DOHH2 (cell line): ENCODE measurements around the gene ASTN1.

Experiments used
- H3F3A ChIP-seq: fragments of 200-600 bp; sonication (generic), shearing (Covaris generic); 2 replicates; pipeline ENCODE4 v1.6.0; 2016; ENCODE audit warnings: antibody characterized with exemption, mild to moderate bottlenecking; ENCODE audit not compliant: control insufficient read depth, insufficient read depth
- H3K27ac ChIP-seq: fragments of 200-600 bp; sonication (generic); 2 replicates; pipeline ENCODE4 v1.5.1; 2014; ENCODE audit warnings: low read depth, mild to moderate bottlenecking, low read length, moderate library complexity
- H3K27me3 ChIP-seq: fragments of 200-600 bp; sonication (generic); 2 replicates; pipeline ENCODE4 v1.6.1; 2014; ENCODE audit warnings: mild to moderate bottlenecking, low read length, mixed read lengths; ENCODE audit not compliant: control insufficient read depth
- H3K36me3 ChIP-seq: fragments of 200-600 bp; sonication (generic); 2 replicates; pipeline ENCODE4 v1.6.1; 2014; ENCODE audit warnings: mild to moderate bottlenecking, low read length, moderate library complexity, mixed read lengths; ENCODE audit not compliant: control insufficient read depth
- H3K4me1 ChIP-seq: fragments of 200-600 bp; sonication (generic); 2 replicates; pipeline ENCODE4 v1.6.1; 2014; ENCODE audit warnings: mild to moderate bottlenecking, low read length, mixed read lengths; ENCODE audit not compliant: control insufficient read depth
- H3K4me2 ChIP-seq: fragments of 200-600 bp; sonication (generic); 2 replicates; pipeline ENCODE4 v1.6.0; 2014; ENCODE audit warnings: mild to moderate bottlenecking, low read length, moderate library complexity
- H3K4me3 ChIP-seq: fragments of 200-600 bp; sonication (generic); 2 replicates; pipeline ENCODE4 v1.5.1; 2014; ENCODE audit warnings: mild to moderate bottlenecking, low read length, mixed read lengths
- H3K79me2 ChIP-seq: fragments of 200-600 bp; sonication (generic); 2 replicates; pipeline ENCODE4 v1.6.1; 2014; ENCODE audit warnings: mild to moderate bottlenecking, low read length, mixed read lengths; ENCODE audit not compliant: control insufficient read depth
- H3K9me2 ChIP-seq: fragments of 200-600 bp; sonication (generic); replicated peaks from 2 replicates; pipeline ENCODE4 v1.6.1; 2014; ENCODE audit warnings: mild to moderate bottlenecking, low read length, mixed read lengths; ENCODE audit not compliant: control insufficient read depth
- H3K9me3 ChIP-seq: fragments of 200-600 bp; sonication (generic); 2 replicates; pipeline ENCODE4 v1.6.1; 2014; ENCODE audit warnings: antibody characterized with exemption, low read length, mixed read lengths; ENCODE audit not compliant: control insufficient read depth, insufficient read depth
- H4K20me1 ChIP-seq: fragments of 200-600 bp; sonication (generic); 2 replicates; pipeline ENCODE4 v1.6.0; 2014; ENCODE audit warnings: low read depth, mild to moderate bottlenecking, antibody characterized with exemption, low read length, moderate library complexity; ENCODE audit not compliant: control insufficient read depth, insufficient read depth
- EZH2phosphoT487 ChIP-seq: fragments of 200-600 bp; sonication (generic); IDR thresholded peaks from 2 replicates; pipeline ENCODE4 v1.6.1; 2017; ENCODE audit warnings: borderline replicate concordance, mild to moderate bottlenecking, antibody characterized with exemption, low read length, moderate library complexity, mixed read lengths
- TF ChIP-seq, protein P1 (sequence below): fragments of 200-600 bp; sonication (generic); IDR thresholded peaks from one replicate; pipeline ENCODE4 v1.5.1; 2014; ENCODE audit warnings: antibody characterized with exemption, mild to moderate bottlenecking, low read depth, low read length; ENCODE audit not compliant: poor library complexity, severe bottlenecking

ASTN1 gene

DNA sequence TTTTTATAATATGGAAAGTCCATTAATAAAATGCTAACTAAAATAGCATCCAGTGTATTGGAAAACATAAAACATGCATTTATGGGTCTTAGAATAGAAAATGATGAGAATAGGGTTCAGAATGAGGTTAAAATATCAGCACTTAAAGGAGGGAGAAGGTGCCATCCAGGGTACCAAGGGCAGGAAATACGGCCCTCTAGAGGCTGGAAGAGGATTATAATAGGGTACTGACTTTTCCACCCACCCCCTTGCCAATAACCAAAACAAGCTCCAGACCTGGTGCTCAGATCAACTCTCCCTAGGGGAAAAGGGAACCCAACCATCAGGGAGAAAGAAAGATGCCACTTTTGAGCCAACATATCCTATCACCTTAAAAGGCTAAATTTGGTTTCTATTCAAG is 26.7 kb downstream of the ASTN1 start:
- Histone ChIP-seq H3K9me2 (no peaks in the 10 kb centered on the region), H3K9me3 (no peaks in the 10 kb centered on the region), H3F3A (no peaks in the 10 kb centered on the region), H3K4me1 (no peaks in the 10 kb centered on the region), H3K4me3 (no peak overlapping the region), H3K36me3 (no peaks in the 10 kb centered on the region), H3K4me2 (no peak overlapping the region), H3K79me2 (no peaks in the 10 kb centered on the region), H4K20me1 (no peaks in the 10 kb centered on the region), H3K27me3 (no peaks in the 10 kb centered on the region), H3K27ac (no peak overlapping the region)
- TF ChIP-seq, protein P1, sequence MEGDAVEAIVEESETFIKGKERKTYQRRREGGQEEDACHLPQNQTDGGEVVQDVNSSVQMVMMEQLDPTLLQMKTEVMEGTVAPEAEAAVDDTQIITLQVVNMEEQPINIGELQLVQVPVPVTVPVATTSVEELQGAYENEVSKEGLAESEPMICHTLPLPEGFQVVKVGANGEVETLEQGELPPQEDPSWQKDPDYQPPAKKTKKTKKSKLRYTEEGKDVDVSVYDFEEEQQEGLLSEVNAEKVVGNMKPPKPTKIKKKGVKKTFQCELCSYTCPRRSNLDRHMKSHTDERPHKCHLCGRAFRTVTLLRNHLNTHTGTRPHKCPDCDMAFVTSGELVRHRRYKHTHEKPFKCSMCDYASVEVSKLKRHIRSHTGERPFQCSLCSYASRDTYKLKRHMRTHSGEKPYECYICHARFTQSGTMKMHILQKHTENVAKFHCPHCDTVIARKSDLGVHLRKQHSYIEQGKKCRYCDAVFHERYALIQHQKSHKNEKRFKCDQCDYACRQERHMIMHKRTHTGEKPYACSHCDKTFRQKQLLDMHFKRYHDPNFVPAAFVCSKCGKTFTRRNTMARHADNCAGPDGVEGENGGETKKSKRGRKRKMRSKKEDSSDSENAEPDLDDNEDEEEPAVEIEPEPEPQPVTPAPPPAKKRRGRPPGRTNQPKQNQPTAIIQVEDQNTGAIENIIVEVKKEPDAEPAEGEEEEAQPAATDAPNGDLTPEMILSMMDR = no peak
- TF ChIP-seq EZH2phosphoT487 = no peak

DNA sequence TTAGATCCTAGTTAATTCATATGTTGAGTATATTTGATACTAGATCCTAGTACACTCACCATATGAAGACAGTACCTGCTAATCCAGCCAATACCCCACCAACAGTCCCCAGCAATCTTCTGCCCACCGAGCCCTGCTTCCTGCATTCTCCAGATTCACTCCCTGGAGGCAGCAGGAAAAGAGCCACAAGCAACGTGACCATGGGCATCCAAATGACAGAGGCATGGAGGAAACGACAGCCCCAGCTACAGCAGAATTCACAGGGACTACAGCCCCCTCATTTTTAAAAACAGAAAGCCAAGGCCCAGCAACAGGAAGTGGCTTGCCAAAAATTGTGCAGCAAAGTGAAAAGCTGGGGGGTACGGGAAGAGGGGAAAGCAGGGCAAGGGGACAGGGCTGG is 29.3 kb downstream of the ASTN1 start:
- no peak overlapping the region for H3K27ac ChIP-seq
- H3K9me3 ChIP-seq = no peaks in the 10 kb centered on the region
- no peaks in the 10 kb centered on the region for H3K9me2 ChIP-seq
- no peaks in the 10 kb centered on the region for H3K79me2 ChIP-seq
- no peaks in the 10 kb centered on the region for H3K36me3 ChIP-seq
- no peaks in the 10 kb centered on the region for H3K27me3 ChIP-seq
- H3K4me2 ChIP-seq = no peak overlapping the region
- no peaks in the 10 kb centered on the region for H3F3A ChIP-seq
- no peak overlapping the region for H3K4me3 ChIP-seq
- H4K20me1 ChIP-seq = no peaks in the 10 kb centered on the region
- H3K4me1 ChIP-seq = no peaks in the 10 kb centered on the region
- no peak for TF ChIP-seq EZH2phosphoT487
- TF ChIP-seq, protein P1 = no peak

DNA sequence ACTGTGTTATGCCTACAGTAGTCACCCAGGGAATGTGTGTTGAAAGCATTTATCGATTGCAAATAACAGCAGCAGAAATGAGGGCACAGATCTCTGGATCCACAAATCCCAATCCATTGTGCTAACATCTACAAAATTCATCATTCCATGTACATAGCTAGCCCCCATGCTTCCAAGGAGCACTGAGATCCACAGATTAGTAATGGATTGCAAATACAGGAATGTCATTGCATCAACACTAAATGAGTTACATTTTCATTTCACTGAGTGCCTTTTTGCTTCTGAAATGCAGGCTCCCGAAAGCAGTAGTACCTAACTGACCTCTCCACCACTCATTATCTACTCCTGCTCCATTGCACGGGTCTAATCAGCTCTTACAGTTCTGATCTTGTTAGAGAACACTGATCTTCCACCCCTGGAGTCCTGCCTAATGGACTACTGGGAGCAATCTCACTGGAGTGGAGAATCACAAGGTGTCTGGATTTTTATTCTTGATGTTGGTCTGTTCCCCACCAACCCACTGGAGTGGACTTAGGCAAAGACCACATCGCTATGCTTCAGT is 30.5 kb downstream of the ASTN1 start:
- no peaks in the 10 kb centered on the region for H3K79me2 ChIP-seq
- no peaks in the 10 kb centered on the region for H3K4me1 ChIP-seq
- H3K27me3 ChIP-seq = no peaks in the 10 kb centered on the region
- H3K4me3 ChIP-seq = no peak overlapping the region
- H3F3A ChIP-seq = no peaks in the 10 kb centered on the region
- H3K27ac ChIP-seq = no peak overlapping the region
- H4K20me1 ChIP-seq = no peaks in the 10 kb centered on the region
- no peaks in the 10 kb centered on the region for H3K36me3 ChIP-seq
- H3K9me3 ChIP-seq = no peaks in the 10 kb centered on the region
- TF ChIP-seq EZH2phosphoT487 = no peak
- TF ChIP-seq, protein P1 = no peak
- no peak overlapping the region for H3K4me2 ChIP-seq
- no peaks in the 10 kb centered on the region for H3K9me2 ChIP-seq
